HG03135 (cell line): ENCODE data around the gene TMEM235.

Experiments used
- ATAC-seq: cut with Tn5 transposase; IDR thresholded peaks from one replicate; pipeline ENCODE4 v1.9.1; 2021; ENCODE audit warnings: mild to moderate bottlenecking, moderate library complexity; ENCODE audit not compliant: unreplicated experiment

Gene TMEM235

DNA sequence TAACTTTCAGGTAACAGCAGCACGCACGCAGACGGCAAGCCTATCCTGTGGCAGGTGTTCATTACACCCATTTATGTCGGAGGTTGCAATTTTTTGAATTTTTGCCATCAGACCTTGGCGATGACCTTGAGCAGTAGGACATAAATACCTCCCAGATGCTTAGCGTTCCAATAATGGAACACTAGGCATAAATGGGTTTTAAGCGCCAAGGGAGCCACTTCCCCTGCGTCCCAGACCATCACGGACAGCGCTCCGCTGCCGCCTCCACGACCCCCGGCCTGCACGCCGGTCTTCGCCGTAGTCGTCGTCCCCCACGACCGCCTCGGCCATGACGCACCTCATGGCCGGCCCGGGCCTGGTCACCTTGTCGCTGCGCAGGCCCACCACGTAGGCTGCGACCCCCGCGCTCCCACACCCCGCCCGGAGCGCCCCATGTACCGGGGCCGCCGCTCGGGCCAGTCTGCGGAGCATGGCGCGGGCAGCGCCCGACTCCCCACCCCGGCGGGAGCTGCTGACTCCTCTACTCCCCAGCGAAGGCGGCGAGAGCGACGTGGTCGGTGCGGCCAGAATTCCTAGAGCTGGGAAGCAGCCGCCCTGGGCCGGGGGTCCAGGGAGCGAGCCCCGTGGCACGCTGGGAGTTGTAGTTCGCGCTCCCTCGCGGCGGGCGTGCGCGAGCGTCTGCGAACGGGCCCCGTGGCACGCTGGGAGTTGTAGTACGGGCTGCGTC is 22.7 kb downstream of the TMEM235 start:
- no peak for ATAC-seq

DNA sequence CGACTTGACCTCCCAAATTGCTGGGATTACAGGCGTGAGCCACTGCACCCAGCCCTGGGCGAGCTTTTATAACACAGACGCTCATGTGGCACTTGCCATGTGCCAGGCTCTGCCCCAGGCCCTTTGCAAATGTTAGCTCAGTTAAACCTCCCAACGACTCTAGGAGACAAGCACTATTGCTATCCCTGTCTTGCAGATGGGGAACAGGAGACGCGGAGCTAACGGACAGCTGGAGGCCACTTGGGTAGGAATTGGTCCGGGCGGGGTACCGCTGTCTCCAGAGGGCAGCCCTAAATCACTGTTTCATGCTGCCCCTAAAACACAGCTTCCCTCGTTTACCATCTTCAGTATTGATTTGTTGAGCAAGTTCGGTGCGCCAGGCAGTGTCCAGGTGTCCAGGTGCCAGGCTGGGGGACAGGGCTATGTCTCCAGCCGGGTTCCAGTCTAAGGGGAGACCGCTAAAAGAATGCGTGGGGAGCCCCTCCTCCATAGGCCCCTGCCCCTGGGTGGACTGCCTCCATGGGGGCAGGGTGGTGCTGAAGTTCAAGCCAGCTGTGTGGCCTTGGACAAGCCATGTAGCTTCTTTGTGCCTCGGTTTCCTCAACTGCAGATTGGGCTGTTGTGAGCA is 23.7 kb downstream of the TMEM235 start:
- no peak for ATAC-seq

DNA sequence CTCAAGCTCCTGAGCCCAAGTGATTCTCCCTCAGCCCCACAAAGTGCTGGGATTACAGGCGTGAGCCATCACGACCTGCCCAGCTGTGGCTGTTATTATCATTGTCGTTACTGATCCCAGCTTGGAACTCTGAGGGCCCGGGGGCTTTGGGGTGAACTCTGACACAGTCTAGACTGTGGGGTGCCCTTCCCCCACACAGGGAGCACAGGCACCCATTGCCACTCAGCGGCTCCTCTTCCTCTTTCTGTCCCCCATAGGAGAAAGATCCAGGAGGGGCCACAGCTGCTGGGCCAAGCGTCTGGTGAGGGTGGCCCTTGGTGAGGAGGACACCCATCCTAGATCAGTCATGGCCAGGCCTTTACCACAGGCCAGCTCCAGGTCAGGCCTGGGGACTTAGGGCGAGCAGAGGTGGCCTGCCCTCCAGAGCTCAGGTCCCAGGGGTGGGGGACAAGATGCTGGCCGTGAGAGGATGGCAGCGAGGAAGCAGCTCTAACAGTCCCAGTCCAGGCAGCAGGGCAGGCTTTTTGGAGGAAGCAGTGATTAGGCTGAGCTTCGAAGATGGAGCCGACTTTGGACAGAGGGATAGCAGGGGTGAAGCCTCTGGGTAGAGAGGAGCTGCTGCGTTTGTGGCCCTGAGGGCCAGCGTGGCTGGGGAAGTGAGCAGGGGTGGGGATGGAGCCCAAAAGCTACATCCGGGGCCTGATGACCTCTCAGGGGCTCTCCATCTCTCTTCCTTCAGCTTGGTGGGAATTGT is 24.7 kb downstream of the TMEM235 start:
- no peak for ATAC-seq

DNA sequence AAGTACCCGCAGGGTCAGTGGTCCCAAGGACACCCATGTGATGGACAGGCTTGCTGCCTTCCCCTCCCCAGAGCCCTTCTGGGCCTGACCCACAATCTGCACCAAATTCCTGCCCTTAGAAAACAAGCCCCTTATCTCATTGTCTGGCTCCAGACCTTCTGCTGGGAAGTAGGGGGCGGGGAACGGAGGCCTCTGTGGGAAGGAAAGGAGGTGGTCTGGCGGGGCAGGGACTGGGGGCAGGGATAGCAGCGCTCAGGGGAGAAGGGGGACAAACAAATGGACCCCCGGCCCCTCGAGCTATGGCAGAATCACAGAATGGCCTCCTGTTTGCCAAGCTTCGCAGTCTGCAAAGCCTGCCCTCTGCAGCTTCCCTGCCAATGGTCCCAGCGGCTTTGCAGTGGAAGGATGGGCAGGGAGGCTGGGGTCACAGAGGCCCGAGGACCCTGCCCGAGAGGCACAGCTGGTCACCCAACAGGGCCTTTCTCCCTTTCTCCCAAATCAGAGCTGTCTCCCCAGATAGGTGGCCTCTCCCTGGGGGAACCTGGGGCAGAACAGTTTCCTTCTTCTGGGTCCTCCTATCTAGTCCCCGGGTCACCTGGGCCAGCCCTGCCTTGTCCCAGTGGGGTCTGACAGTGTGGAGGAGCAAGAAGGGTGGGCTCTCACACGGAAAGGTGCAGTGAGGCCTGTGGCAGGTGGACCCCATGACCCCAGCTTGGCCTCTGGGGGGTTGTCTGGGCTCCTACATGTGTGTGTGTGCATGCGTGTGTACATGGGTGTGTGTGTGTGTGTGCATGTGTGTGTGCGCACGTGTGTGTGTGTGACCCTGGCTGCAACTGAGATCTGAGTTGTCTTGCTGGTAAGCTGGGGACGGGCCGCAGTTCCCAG is 25.5 kb downstream of the TMEM235 start:
- no peak for ATAC-seq

DNA sequence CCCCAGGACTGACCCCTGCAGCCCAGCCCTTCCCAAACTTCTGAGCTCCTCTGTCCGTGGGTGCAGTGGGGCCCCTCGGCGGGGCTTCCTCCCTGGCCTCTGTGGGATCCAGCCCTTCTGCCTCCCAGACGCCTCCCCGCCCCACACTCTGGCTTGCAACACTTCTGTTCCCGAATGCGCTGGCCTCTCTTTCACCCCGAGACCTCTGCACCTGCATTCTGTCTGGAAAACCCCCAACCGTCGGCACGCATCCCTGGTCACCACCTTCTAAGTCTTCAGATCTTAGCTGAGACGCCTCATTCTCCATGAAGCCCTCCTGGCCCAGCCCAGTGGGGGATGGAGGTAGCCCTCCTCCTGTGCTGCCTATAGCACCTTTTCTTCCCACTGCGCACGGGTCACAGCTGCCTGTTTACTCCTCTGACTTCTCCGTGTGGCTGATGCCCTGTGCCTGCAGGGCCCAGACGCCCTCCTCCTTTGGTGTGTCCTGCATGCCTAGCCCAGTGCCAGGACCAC is 26.4 kb downstream of the TMEM235 start:
- ATAC-seq: no peak

DNA sequence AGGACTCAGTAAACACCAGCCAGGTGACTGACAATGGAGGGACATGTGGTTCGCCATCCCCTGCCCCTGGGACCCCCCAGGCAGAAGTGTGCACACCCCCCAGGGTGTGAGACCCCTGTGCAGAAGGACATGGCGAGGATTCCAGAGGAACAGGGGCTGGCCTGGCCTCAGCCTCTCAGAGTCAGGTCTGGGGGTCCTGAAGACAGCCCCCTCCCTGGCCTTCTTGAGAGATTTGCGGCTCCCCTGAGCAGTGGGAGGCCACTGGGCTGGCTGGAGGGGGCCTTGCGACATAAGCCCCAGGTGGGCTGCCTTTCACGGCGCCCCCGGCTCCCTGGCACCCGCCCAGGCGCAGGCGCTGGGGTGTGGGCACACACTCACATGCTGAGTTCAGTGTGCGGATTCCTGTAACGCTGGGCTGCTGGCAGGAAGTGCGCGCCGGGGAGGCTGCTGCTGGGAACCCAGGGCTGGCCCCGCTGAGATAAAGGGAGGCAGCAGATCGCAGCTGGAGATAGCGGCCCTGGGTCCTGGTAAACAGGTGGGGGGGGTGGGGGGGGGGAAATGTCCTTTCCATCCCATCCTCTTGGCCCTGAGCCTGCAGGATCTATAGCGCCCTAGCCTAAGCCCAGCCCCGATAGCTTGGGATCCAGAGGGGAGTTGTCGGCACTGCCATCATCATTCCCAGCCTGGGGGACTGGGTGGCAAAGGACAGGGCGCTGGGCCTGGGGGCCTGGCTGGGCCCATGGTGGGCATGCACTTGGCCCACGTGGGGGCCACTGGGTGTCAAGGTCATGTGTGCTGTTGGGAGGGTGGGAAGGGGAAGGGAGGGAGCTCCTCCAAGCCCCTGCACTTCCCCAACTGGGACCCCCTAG is 27.1 kb downstream of the TMEM235 start:
- ATAC-seq: no peak

DNA sequence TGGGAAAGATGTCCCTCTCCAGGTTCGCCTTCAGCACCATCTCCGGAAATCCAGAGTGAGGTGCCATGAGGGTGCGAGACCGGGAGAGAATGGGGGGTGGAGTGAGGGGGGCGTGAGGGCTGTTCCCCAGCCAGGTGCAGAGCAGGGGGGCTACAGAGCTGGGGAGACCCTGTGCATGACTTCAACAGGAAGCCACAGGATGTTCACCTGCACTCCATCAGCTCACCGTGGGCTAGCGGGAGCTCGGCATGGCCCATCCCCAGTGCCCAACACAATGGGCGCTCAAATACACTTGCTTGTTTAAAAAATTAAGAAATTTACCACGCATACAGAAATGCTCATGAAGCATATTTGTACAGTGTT is 27.7 kb downstream of the TMEM235 start:
- no peak for ATAC-seq

DNA sequence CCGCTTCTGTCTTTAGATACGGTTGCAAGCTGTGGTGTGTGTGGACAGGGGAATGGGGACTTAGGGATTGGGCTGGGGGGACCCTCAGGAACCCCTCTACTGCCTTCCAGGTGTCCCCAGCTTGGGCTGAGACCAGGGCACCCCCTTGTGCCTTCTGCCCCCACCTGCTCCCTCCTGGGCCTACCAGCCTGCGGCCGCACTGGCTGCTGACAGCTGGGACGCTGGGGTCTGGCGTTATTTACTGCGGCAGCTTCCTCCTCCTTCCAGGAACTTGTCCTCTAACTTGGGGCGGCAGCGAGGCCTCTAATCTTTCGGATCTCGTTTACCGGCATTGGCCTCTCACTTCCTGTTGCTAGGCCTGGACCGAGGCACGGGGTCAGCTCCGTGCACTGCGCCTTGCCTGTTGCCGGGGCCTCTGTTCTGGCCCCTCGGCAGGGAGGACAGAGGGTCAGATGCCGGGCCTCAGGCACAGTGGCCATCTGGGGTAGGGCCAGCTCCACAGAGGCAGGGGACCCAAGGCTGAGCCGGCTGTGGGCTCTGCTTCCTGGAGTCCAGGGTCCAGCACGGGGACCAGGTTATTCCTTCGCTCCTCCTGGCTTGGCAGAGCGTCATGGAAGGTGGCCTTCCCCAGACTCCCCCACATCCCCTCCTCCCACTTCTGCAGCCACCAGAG is 31.8 kb downstream of the TMEM235 start:
- ATAC-seq: no peak

DNA sequence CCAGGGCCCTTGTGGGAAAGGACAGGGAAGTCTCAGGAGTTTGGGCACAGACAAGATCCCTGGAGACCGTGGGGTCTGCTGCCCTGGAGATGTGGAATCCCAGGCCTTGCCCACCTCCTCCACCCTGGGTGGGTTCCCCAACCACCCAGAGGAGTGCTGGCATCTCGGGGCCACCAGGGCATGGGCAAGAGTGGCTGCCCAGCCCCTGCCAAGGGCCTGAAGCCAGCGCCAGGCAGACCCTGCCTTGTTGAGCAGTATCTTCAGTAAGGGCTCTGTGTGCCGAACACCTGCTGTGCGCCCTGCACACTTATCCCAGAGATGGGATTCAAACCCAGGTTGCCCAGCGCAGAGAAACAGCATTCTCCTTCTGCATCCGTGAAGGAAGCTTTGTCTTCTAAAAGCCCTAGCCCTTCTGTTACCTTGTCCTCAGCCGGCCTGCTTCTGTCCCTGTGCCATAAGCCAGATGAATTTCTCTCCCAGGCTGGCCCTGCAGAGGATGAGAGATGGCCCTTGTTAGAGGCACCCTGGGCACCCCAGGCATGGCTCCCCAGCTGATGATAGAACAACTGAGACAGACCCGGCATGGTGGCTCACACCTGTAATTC is 32.4 kb downstream of the TMEM235 start:
- no peak for ATAC-seq

DNA sequence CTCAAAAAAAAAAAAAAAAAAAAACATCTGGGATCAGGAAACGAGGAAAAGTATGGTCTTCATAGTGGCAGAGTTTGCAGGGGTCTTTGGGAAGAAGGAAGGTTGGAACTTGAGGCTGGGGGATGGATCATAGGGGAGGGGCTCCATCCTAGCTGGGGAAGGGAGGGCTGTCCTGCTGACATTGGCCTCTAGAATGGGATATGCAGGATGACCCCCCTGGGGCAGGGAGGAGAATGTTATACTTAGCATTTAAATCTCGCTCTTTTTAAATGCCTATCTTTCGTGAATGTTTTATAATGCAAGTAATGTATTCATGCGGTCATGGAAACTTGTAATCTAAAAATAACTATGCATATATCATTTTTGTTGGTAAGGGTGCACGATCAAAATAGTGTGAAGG is 33.2 kb downstream of the TMEM235 start:
- ATAC-seq: no peak

DNA sequence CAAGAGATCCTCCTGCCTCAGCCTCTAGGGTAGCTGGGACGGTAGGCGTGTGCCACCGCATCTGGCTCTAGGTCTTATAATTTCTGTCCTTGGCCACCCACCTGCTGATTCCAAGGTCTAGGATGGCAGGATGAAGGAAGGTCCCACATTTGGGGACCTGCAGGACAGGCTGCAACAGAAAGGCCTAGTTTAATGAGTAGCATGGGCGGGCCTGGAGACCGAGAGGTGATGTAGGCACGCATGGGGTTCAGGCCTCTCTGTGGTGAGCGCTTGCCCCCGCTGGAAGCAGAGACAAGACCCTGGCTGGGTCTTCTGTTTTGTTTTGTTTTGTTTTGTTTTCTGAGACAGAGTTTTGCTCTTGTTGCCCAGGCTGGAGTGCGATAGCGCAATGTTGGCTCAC is 33.7 kb downstream of the TMEM235 start:
- no peak for ATAC-seq

DNA sequence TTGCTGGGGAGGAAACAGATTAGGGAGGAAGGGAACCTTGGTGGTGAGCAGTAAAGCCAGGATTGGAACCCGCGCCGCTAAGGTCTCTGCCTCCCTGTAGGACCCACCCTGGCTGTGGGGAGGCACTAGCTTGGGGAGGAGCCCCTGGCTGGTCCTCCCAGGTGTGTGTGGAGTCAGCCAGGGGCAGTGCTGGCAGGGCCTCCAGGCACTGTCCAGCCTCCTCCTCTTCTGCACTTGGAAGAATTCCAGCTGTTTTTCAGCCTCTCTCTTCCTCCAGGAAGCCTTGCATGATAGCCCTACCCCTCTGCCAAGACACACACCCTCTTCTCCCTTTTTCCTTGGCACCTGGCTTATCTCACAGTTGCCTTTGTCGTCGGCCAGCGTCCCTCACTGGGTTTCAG is 34.8 kb downstream of the TMEM235 start:
- no peak for ATAC-seq

DNA sequence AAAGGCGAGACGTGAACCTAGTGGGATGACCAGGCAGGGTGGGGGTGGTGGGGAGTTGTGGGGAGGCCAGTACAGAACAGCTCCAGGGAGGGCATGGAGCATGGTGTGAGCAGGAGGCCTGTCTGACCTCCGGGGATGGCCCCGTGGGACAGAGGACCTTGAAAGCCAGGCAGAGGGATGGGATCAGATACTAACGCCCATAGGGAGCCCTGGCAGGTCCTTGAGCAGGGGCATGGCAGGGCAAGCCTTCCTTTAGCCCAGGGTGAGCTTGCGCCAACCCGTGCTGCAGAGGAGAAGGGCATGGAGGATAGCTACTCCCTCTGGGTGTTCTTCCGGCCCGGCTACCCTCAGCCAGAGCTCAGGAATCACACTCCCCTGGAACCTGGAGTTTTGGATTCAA is 35.3 kb downstream of the TMEM235 start:
- no peak for ATAC-seq

DNA sequence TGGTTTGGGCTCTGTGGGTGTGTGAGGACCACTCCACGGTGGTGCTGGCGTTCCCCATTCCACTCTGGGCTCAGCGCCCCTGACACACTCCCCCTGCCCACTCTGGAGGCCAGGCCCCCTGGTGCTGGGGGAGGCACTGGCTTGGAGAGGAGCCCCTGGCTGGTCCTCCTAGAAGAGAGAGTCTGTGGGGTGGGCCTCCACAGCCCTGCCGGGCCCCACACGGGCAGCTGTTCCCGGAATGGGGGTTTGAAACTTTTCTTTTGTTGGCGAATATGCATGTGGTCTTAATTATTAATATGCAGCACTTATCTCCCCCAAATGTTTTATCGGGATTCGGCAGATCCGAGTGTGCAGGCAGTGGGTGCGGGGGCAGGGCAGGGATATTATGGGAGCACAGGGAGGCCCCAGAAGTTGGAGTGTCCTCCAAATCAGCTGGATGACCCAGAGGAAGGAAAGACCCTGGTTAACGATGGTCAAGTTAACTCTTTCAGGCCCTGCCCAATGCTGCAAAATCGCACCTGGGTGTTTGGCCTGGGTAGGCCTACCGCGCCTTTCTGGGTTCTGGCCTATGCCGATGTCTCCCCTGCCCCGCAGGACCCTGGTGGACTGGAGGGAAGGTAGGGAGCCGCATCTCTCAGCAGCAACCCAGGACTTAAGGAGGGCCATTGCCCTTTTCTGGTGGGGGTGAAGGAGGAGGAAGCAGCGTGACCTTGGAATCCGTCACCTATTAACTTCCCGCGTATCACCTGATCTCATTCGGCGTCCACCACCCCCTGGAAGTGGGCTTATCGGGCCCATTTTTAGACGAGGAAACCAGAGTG is 36.0 kb downstream of the TMEM235 start:
- no peak for ATAC-seq

DNA sequence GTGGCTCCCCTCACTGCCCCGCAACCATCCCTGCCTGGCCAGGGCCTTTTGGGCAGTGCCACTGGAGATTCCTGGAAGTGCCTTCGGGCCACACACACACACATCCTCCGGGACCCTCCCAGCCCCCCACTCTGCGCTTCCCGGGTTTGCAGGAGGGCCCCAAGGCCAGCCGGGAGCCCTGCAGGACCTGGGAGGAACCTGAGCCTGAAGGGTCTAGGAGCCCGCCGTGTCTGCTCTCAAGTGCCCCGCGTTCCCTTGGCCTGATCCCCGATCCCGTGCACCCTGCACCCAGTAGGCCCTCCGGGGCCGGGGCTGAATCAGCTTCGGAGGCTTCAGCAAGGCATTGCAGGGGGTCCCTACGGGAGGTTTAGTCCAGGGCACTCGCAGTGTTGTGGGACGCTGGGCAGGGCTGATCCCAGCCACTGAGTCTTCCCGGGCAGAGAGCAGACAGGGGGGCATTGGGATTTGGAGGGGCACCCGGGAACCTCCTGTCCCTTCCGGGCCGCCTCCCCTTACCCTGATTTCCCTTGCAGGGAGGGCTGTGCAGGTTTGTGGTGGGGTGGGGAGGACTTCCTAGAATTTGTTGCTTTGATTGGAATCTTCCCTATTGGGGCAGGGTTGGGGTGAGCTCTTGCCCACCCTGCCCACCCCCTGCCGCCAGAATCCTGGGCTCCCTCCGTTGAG is 36.9 kb downstream of the TMEM235 start:
- no peak for ATAC-seq

DNA sequence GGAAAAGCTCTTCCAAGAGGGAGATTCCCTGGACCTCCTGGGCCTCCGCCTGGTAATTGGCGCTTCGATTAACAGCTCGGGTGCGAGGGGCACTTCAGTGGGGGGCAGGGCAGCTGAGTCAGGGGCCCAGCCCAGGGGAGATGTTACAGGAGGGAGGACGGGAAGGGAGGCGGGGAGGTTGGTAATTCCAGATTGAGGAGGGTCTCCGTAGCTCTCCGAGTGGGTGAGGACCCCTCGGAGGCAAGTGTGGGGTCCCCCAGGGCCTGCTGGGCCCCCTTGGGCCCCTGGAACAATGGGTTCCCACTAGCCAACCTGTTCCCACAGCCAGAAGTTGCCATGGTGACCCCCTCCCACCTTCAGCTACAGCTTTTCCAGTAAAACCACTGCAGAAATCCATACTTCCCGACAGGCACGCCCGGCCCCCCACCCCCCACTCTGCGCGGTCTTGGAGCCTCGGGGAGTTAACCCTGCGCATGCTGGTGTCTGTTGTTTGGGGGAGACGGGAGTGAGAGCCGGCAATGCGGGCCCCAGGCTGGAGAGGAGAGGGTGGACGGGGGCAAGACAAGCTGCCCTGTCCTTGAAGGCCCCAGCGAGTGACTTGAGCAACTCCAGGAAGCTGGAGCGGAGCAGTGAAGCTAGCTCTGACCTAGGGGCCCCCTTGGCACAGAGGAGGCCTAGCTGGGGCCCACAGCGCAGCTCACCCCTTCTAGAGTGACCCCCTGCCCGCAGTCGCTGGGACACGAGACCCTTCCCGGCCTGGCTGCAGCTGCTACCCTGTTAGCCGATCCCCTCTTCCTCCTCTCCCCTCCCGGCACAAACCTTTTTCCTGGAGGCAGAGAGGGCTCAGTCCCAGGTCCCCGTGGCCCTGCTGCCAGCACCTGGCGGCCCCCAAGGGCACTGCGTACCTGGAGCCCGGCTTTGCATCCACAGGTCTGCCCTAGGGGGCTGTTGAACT is 37.8 kb downstream of the TMEM235 start:
- no peak for ATAC-seq
